GM20000 (cell line): ENCODE measurements around the gene DCBLD1.
A peak's percentile ranks its signal among the peaks of the same experiment; 100 is the strongest.
"Not testable (repeated sequence)": the region's sequence is repeated elsewhere in the genome, so short reads cannot be mapped to it uniquely, and the experiment has no call there.

Experiments
- DNase-seq: peaks from one replicate; pipeline ENCODE4 v3.0.0; 2012; ENCODE audit warnings: low spot score
- TF ChIP-seq, protein P1 (sequence below): IDR thresholded peaks from 2 replicates; pipeline ENCODE4 v1.5.1; 2012; ENCODE audit warnings: mild to moderate bottlenecking, control low read depth; ENCODE audit errors: extremely low read depth, missing control alignments

Gene DCBLD1

DNA sequence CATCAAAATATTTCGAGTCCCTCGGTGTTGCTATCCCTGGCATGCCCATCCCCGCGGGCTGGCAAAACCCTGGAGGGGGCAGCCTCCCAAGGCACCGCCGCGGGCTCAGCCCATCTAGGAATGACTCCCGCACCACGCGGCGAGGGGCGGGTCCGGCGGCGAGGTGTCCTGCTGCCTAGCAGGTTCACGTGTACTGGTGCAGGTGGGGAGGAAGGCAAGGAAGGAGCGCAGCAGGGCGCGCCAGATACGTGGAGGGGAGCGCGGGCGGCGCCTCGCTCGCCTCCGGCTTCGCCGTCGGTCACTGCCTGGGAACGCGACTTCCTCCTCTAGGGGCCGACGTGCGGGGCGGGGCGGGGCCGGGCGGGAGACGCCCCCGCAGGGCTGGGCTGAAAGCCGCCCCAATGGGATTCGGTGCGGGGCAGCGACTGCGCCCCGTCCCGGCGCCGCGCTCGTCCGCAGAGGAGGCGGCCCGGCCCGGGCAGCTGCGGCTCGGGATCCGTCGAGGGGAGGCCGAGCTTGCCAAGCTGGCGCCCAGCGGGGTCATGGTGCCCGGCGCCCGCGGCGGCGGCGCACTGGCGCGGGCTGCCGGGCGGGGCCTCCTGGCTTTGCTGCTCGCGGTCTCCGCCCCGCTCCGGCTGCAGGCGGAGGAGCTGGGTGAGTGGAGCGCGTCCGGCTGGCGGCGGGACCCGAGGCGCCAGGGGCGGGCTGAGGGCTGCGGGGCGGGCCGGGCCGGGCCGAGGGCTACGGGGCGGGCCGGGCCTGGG, at the start of gene DCBLD1:
DCBLD1 (plus strand) TSS at position 435 of the 764 bp plus-strand sequence; CDS start at position 543, 108 bp downstream.
- TF ChIP-seq, protein P1, sequence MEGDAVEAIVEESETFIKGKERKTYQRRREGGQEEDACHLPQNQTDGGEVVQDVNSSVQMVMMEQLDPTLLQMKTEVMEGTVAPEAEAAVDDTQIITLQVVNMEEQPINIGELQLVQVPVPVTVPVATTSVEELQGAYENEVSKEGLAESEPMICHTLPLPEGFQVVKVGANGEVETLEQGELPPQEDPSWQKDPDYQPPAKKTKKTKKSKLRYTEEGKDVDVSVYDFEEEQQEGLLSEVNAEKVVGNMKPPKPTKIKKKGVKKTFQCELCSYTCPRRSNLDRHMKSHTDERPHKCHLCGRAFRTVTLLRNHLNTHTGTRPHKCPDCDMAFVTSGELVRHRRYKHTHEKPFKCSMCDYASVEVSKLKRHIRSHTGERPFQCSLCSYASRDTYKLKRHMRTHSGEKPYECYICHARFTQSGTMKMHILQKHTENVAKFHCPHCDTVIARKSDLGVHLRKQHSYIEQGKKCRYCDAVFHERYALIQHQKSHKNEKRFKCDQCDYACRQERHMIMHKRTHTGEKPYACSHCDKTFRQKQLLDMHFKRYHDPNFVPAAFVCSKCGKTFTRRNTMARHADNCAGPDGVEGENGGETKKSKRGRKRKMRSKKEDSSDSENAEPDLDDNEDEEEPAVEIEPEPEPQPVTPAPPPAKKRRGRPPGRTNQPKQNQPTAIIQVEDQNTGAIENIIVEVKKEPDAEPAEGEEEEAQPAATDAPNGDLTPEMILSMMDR, result no peak
- DNase-seq, result peak; percentile 90

DNA sequence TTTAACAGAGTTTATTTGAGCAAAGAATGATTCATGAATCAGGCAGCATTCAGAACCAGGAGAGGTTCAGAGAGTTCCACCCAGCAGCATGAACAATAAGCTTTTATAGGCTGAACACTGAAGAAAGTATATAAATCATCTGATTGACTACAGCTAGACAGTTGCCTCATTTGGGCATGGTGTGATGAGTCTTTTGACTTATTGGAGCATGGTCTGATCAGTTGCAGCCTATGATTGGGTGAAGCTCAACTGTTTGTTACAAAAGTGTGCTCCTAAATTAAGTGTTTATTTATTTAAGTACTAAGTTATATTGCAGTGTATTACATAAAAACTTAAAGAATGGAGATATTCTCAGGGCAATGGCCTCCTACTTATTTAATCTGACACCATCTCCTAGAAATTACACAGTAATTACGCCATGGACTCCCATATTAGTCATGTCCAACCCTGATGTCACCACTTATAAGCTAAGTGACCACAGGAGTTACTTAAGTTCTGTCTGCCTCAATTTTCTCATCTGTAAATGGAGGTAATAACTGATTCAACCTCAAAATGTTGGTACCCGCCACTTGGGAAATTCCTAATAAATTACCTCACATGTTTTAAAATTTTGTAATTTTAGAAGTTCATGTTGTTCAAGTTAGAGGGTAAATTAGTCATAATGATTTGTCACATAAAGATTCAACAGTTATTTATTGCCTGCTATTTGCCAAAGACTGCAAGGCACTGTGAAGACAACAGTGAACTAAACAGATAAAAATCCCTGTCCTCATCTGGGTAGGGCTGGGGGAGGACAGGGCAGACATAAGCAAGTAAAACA, 41.6 kb upstream of the DCBLD1 start:
- TF ChIP-seq, protein P1, result no peak
- DNase-seq, result no peak

DNA sequence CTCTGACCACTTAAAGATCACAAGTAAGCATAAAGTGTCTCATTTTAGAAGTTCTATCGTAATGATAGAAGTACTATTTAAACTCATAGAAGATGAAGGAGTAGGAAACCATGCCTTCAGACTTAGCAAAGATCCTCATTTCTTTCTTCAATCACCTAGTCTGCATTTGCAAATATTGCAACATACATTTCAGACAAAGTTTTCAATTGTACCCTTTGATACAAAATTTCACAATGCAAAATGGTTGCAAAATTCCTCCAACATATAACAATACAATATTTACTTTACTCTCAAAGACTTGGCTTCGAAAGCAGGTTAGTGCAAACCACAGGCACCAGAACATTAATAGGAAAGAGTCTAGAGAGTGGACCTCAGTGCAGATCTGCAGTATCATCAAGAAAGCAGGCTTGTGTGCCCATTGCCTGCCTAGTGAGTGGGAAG, 40.6 kb upstream of the DCBLD1 start:
- no peak for DNase-seq
- TF ChIP-seq, protein P1, result no peak

DNA sequence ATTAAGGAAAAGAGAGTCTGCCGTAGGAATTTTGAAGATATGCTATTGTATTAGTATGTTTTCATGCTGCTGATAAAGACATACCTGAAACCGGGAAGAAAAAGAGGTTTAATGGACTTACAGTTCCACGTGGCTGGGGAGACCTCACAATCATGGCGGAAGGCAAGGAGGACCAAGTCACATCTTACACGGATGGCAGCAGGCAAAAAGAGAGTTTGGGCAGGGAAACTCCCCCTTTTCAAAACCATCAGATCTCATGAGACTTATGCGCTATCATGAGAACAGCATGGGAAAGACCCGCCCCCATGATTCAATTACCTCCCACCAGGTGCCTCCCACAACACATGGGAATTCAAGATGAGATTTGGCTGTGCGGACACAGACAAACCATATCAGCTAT, 40.2 kb upstream of the DCBLD1 start:
- not testable (repeated sequence) for DNase-seq

DNA sequence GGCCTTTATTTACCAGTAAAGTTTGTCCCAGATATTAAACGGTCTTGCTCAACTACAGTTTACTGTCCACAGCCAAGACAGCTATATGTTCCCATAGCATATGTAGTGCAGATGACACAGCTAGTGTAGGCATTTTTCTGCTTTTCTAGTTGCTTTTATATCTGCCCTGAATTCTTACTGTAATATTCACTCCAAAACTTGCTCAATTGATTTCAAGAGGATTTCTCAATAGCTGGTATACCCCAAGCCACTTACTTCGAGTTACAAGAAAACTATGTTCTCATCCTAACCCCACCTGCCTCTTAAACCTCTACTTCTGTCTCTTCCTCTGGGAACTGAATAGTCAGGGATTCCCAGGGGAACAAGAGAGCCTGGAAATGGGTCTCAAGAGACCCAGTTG, 37.9 kb upstream of the DCBLD1 start:
- TF ChIP-seq, protein P1, result no peak
- DNase-seq, result no peak

DNA sequence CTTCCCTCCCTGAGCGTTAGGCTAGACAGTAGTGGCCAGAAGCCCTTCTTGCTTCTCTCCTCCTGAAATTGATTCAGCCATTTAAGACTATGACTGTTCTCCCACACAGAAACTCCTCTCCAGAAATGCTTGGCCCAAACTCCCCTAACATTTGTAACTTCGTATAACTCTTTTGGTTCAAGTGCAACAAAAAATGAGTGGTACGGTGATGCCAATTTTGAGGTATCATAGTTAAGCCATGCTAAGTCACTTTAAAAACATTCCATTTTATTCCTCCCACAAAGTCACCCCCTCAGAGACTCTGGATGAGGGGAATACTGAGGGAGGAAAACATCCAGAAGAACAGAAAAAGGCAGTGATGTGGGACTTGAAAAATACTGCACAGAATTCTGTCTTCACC, 35.6 kb upstream of the DCBLD1 start:
- TF ChIP-seq, protein P1, result no peak
- DNase-seq, result no peak

DNA sequence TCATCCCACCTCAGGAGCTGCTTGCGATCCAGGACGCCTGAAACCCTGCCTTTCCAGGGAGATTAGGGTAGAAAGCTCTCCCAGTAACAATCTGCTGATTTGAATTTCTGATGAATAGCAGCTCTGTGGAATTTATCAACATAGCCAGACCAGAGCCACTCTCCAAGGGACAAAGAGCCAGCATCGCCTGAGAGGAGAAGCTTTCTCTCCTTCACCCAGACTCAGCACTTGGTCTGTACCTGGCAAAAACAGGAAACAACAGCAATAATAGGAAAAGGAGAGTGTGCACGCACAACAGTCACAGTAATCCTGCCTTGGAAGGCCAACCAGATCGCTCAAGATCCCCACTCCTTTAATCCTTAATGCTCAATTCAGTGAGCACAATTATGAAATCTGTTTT, 34.5 kb upstream of the DCBLD1 start:
- DNase-seq, result no peak
- TF ChIP-seq, protein P1, result no peak
